ENCODE results near the gene TRDN. TPM values are rescaled to one million over a fixed set of nuclear protein-coding genes. Genes with fewer than 3 reads are reported as not detected.
"Not testable (repeated sequence)": the region's sequence is repeated elsewhere in the genome, so short reads cannot be mapped to it uniquely, and the experiment has no call there.

Gene TRDN
- total RNA-seq, 1 donor from 2014 or later: not detected

- Mint-ChIP-seq H3K27me3 (ENCODE audit: low read depth) (no peaks in the 10 kb centered on the region), H3K4me3 (ENCODE audit: low read depth) (no peak overlapping the region), H3K27ac (no peak overlapping the region), H3K36me3 (ENCODE audit: low read depth) (no peaks in the 10 kb centered on the region), H3K4me1 (ENCODE audit: low read depth) (no peaks in the 10 kb centered on the region), H3K9me3 (no peaks in the 10 kb centered on the region)
- DNase-seq (ENCODE audit: low spot score): no peak
- intact Hi-C loops (cut with micrococcal nuclease): no loop called here
These were observed 17.6 kb downstream of the TRDN start for GRCh38 chr6:123619156-123619555.

GRCh38 chr6:123616942-123617341 lies 19.8 kb downstream of the TRDN start:
- Mint-ChIP-seq H3K4me1 (ENCODE audit: low read depth) (no peaks in the 10 kb centered on the region), H3K27me3 (ENCODE audit: low read depth) (no peaks in the 10 kb centered on the region), H3K9me3 (no peaks in the 10 kb centered on the region)

GRCh38 chr6:123616016-123616415 lies 20.7 kb downstream of the TRDN start:
- Mint-ChIP-seq H3K36me3 (ENCODE audit: low read depth) (no peaks in the 10 kb centered on the region), H3K27ac (no peak overlapping the region)

More at GRCh38 chr6:123616942-123617341, 19.8 kb downstream of the TRDN start:
- Mint-ChIP-seq H3K4me3 (ENCODE audit: low read depth) (no peak overlapping the region), H3K27ac (no peak overlapping the region), H3K36me3 (ENCODE audit: low read depth) (no peaks in the 10 kb centered on the region)
- no peak for DNase-seq (ENCODE audit: low spot score)
- intact Hi-C loops (cut with micrococcal nuclease): no loop called here

GRCh38 chr6:123610779-123611178 lies 26.0 kb downstream of the TRDN start:
- Mint-ChIP-seq H3K4me1 (ENCODE audit: low read depth) (no peaks in the 10 kb centered on the region), H3K27ac (no peak overlapping the region), H3K9me3 (no peaks in the 10 kb centered on the region), H3K27me3 (ENCODE audit: low read depth) (no peaks in the 10 kb centered on the region), H3K36me3 (ENCODE audit: low read depth) (no peaks in the 10 kb centered on the region), H3K4me3 (ENCODE audit: low read depth) (no peak overlapping the region)
- intact Hi-C loops (cut with micrococcal nuclease): no loop called here
- no peak for DNase-seq (ENCODE audit: low spot score)

More at GRCh38 chr6:123616016-123616415, 20.7 kb downstream of the TRDN start:
- Mint-ChIP-seq H3K27me3 (ENCODE audit: low read depth) (no peaks in the 10 kb centered on the region), H3K4me1 (ENCODE audit: low read depth) (no peaks in the 10 kb centered on the region), H3K9me3 (no peaks in the 10 kb centered on the region), H3K4me3 (ENCODE audit: low read depth) (no peak overlapping the region)
- intact Hi-C loops (cut with micrococcal nuclease): no loop called here
- DNase-seq (ENCODE audit: low spot score): no peak

GRCh38 chr6:123604067-123604466 lies 32.7 kb downstream of the TRDN start:
- Mint-ChIP-seq H3K9me3 (no peaks in the 10 kb centered on the region), H3K27me3 (ENCODE audit: low read depth) (no peaks in the 10 kb centered on the region), H3K4me1 (ENCODE audit: low read depth) (no peaks in the 10 kb centered on the region), H3K27ac (no peak overlapping the region), H3K4me3 (ENCODE audit: low read depth) (no peak overlapping the region), H3K36me3 (ENCODE audit: low read depth) (no peaks in the 10 kb centered on the region)
- no peak for DNase-seq (ENCODE audit: low spot score)
- intact Hi-C loops (cut with micrococcal nuclease): no loop called here

GRCh38 chr6:123598011-123598410 lies 38.7 kb downstream of the TRDN start:
- Mint-ChIP-seq H3K36me3 (ENCODE audit: low read depth) (no peaks in the 10 kb centered on the region), H3K4me1 (ENCODE audit: low read depth) (no peaks in the 10 kb centered on the region), H3K27me3 (ENCODE audit: low read depth) (no peaks in the 10 kb centered on the region), H3K27ac (no peak overlapping the region), H3K9me3 (no peaks in the 10 kb centered on the region), H3K4me3 (ENCODE audit: low read depth) (no peak overlapping the region)
- intact Hi-C loops (cut with micrococcal nuclease): no loop called here
- no peak for DNase-seq (ENCODE audit: low spot score)

- no peaks in the 10 kb centered on the region for H3K27me3 Mint-ChIP-seq (ENCODE audit: low read depth)
- H3K4me3 Mint-ChIP-seq (ENCODE audit: low read depth): no peak overlapping the region
- H3K27ac Mint-ChIP-seq: no peak overlapping the region
- intact Hi-C loops (cut with micrococcal nuclease): no loop called here
- H3K9me3 Mint-ChIP-seq: no peaks in the 10 kb centered on the region
- no peak for DNase-seq (ENCODE audit: low spot score)
- H3K36me3 Mint-ChIP-seq (ENCODE audit: low read depth): no peaks in the 10 kb centered on the region
- H3K4me1 Mint-ChIP-seq (ENCODE audit: low read depth): no peaks in the 10 kb centered on the region
These were observed 42.0 kb downstream of the TRDN start for GRCh38 chr6:123594776-123595175.

- no peak overlapping the region for H3K4me3 Mint-ChIP-seq (ENCODE audit: low read depth)
- DNase-seq (ENCODE audit: low spot score): no peak
- H3K27me3 Mint-ChIP-seq (ENCODE audit: low read depth): no peaks in the 10 kb centered on the region
- H3K9me3 Mint-ChIP-seq: no peaks in the 10 kb centered on the region
- no peaks in the 10 kb centered on the region for H3K36me3 Mint-ChIP-seq (ENCODE audit: low read depth)
- intact Hi-C loops (cut with micrococcal nuclease): no loop called here
- H3K27ac Mint-ChIP-seq: no peak overlapping the region
- H3K4me1 Mint-ChIP-seq (ENCODE audit: low read depth): no peaks in the 10 kb centered on the region
These were observed 44.3 kb downstream of the TRDN start for GRCh38 chr6:123592426-123592825.

- Mint-ChIP-seq H3K27me3 (ENCODE audit: low read depth) (no peaks in the 10 kb centered on the region), H3K9me3 (no peaks in the 10 kb centered on the region), H3K4me3 (ENCODE audit: low read depth) (no peak overlapping the region), H3K4me1 (ENCODE audit: low read depth) (no peaks in the 10 kb centered on the region), H3K36me3 (ENCODE audit: low read depth) (no peaks in the 10 kb centered on the region), H3K27ac (no peak overlapping the region)
- DNase-seq (ENCODE audit: low spot score): no peak
- intact Hi-C loops (cut with micrococcal nuclease): no loop called here
These were observed 46.8 kb downstream of the TRDN start for GRCh38 chr6:123589973-123590372.

GRCh38 chr6:123589317-123589716 lies 47.4 kb downstream of the TRDN start:
- Mint-ChIP-seq H3K9me3 (no peaks in the 10 kb centered on the region), H3K4me3 (ENCODE audit: low read depth) (no peak overlapping the region), H3K4me1 (ENCODE audit: low read depth) (no peaks in the 10 kb centered on the region), H3K27me3 (ENCODE audit: low read depth) (no peaks in the 10 kb centered on the region), H3K36me3 (ENCODE audit: low read depth) (no peaks in the 10 kb centered on the region), H3K27ac (no peak overlapping the region)
- intact Hi-C loops (cut with micrococcal nuclease): no loop called here
- DNase-seq (ENCODE audit: low spot score): no peak

- no peak for DNase-seq (ENCODE audit: low spot score)
- no peaks in the 10 kb centered on the region for H3K27me3 Mint-ChIP-seq (ENCODE audit: low read depth)
- intact Hi-C loops (cut with micrococcal nuclease): no loop called here
These were observed 48.2 kb downstream of the TRDN start for GRCh38 chr6:123588546-123588895.

GRCh38 chr6:123587838-123588545 lies 48.8 kb downstream of the TRDN start:
- H3K4me3 Mint-ChIP-seq (ENCODE audit: low read depth): no peak overlapping the region
- H3K36me3 Mint-ChIP-seq (ENCODE audit: low read depth): no peaks in the 10 kb centered on the region
- H3K9me3 Mint-ChIP-seq: no peaks in the 10 kb centered on the region
- no peak for DNase-seq (ENCODE audit: low spot score)
- intact Hi-C loops (cut with micrococcal nuclease): no loop called here
- no peak overlapping the region for H3K27ac Mint-ChIP-seq
- H3K27me3 Mint-ChIP-seq (ENCODE audit: low read depth): no peaks in the 10 kb centered on the region
- H3K4me1 Mint-ChIP-seq (ENCODE audit: low read depth): no peaks in the 10 kb centered on the region

More at GRCh38 chr6:123588546-123588895, 48.2 kb downstream of the TRDN start:
- Mint-ChIP-seq H3K9me3 (no peaks in the 10 kb centered on the region), H3K36me3 (ENCODE audit: low read depth) (no peaks in the 10 kb centered on the region), H3K4me3 (ENCODE audit: low read depth) (no peak overlapping the region), H3K27ac (no peak overlapping the region), H3K4me1 (ENCODE audit: low read depth) (no peaks in the 10 kb centered on the region)

GRCh38 chr6:123587407-123587806 lies 49.3 kb downstream of the TRDN start:
- H3K36me3 Mint-ChIP-seq (ENCODE audit: low read depth); H3K4me3 Mint-ChIP-seq (ENCODE audit: low read depth): not testable (repeated sequence)

GRCh38 chr6:123580331-123580730 lies 56.4 kb downstream of the TRDN start:
- intact Hi-C loops (cut with micrococcal nuclease): no loop called here
- Mint-ChIP-seq H3K4me1 (ENCODE audit: low read depth) (no peaks in the 10 kb centered on the region), H3K36me3 (ENCODE audit: low read depth) (no peaks in the 10 kb centered on the region), H3K27ac (no peak overlapping the region), H3K4me3 (ENCODE audit: low read depth) (no peak overlapping the region), H3K9me3 (peaks cover 3% of the 10 kb centered on the region), H3K27me3 (ENCODE audit: low read depth) (no peaks in the 10 kb centered on the region)
- DNase-seq (ENCODE audit: low spot score): no peak

More at GRCh38 chr6:123587407-123587806, 49.3 kb downstream of the TRDN start:
- H3K9me3 Mint-ChIP-seq; DNase-seq (ENCODE audit: low spot score); H3K4me1 Mint-ChIP-seq (ENCODE audit: low read depth); H3K27me3 Mint-ChIP-seq (ENCODE audit: low read depth); H3K27ac Mint-ChIP-seq; intact Hi-C loops (cut with micrococcal nuclease): not testable (repeated sequence)
